Neural progenitor cell (in vitro differentiated cells): ENCODE measurements around the gene SEPTIN6. TPM values are rescaled to one million over a fixed set of nuclear protein-coding genes. Genes with fewer than 3 reads are reported as not detected.

Source experiments
- DNase-seq: peaks from one replicate; pipeline ENCODE4 v3.0.0-alpha.2; 2016; ENCODE audit warnings: low spot score
- H2AFZ ChIP-seq: fragments of 200-600 bp; sonication (generic); replicated peaks from 2 replicates; pipeline ENCODE4 v1.6.1; 2016; ENCODE audit warnings: antibody characterized with exemption
- H3F3A ChIP-seq: fragments of 200-600 bp; sonication (generic); 2 replicates; pipeline ENCODE4 v1.6.1; 2016; ENCODE audit warnings: antibody characterized with exemption, low read depth
- H3K27ac ChIP-seq: fragments of 200-600 bp; sonication (generic); 2 replicates; pipeline ENCODE4 v1.5.1; 2016; ENCODE audit warnings: mild to moderate bottlenecking
- H3K27me3 ChIP-seq: fragments of 200-600 bp; sonication (generic); 2 replicates; pipeline ENCODE4 v1.6.1; 2016; ENCODE audit warnings: mild to moderate bottlenecking, moderate library complexity
- H3K36me3 ChIP-seq: fragments of 200-600 bp; sonication (generic); 2 replicates; pipeline ENCODE4 v1.5.1; 2016
- H3K4me1 ChIP-seq: fragments of 200-600 bp; sonication (generic); 2 replicates; pipeline ENCODE4 v1.6.1; 2016; ENCODE audit warnings: mixed run types
- H3K4me2 ChIP-seq: fragments of 200-600 bp; sonication (generic); 2 replicates; pipeline ENCODE4 v1.6.1; 2016
- H3K4me3 ChIP-seq: fragments of 200-600 bp; sonication (generic); 2 replicates; pipeline ENCODE4 v1.5.1; 2016
- H3K79me2 ChIP-seq: fragments of 200-600 bp; sonication (generic); 2 replicates; pipeline ENCODE4 v1.6.1; 2016; ENCODE audit warnings: low read depth
- H3K9ac ChIP-seq: fragments of 200-600 bp; sonication (generic); 2 replicates; pipeline ENCODE4 v1.6.1; 2016
- H3K9me3 ChIP-seq: fragments of 200-600 bp; sonication (generic); 2 replicates; pipeline ENCODE4 v1.5.1; 2016; ENCODE audit warnings: low read depth
- H4K20me1 ChIP-seq: fragments of 200-600 bp; sonication (generic); 2 replicates; pipeline ENCODE4 v1.6.1; 2016; ENCODE audit warnings: low read depth
- H3K27ac Mint-ChIP-seq: 3 replicates; pipeline ENCODE4 v1.8.0; 2021; ENCODE audit warnings: mixed read lengths
- H3K27me3 Mint-ChIP-seq: 2 replicates; pipeline ENCODE4 v1.8.0; 2022; ENCODE audit warnings: low read depth, mild to moderate bottlenecking, inconsistent platforms, moderate library complexity, mixed read lengths; ENCODE audit not compliant: insufficient read depth
- H3K36me3 Mint-ChIP-seq: 3 replicates; pipeline ENCODE4 v1.8.0; 2021; ENCODE audit warnings: mixed read lengths
- H3K4me1 Mint-ChIP-seq: 3 replicates; pipeline ENCODE4 v1.8.0; 2021; ENCODE audit warnings: mixed read lengths
- H3K4me3 Mint-ChIP-seq: 3 replicates; pipeline ENCODE4 v1.8.0; 2021; ENCODE audit warnings: mild to moderate bottlenecking, moderate library complexity, mixed read lengths
- H3K9me3 Mint-ChIP-seq: 3 replicates; pipeline ENCODE4 v1.8.0; 2020; ENCODE audit warnings: mixed read lengths
- EZH2 ChIP-seq: fragments of 200-600 bp; sonication (generic); IDR thresholded peaks from 2 replicates; pipeline ENCODE4 v1.6.1; 2017; ENCODE audit warnings: antibody characterized with exemption, mild to moderate bottlenecking, moderate library complexity
- EZH2phosphoT487 ChIP-seq: fragments of 200-600 bp; sonication (generic); IDR thresholded peaks from 2 replicates; pipeline ENCODE4 v1.6.1; 2017; ENCODE audit warnings: antibody characterized with exemption
- total RNA-seq: library from RNA; depleted of rRNA; stranded (reverse); fragments of >200 nt; gene quantifications from 2 replicates; pipeline ENCODE4 v1.2.3, GENCODE V29; 2015; ENCODE audit warnings: low replicate concordance
- TF ChIP-seq, protein P1 (sequence below): fragments of 200-600 bp; sonication (generic); IDR thresholded peaks from 2 replicates; pipeline ENCODE4 v1.5.1; 2017; ENCODE audit warnings: antibody characterized with exemption, mild to moderate bottlenecking

SEPTIN6 gene
- total RNA-seq = 19.4 and 21.7 TPM in 2 replicates

DNA sequence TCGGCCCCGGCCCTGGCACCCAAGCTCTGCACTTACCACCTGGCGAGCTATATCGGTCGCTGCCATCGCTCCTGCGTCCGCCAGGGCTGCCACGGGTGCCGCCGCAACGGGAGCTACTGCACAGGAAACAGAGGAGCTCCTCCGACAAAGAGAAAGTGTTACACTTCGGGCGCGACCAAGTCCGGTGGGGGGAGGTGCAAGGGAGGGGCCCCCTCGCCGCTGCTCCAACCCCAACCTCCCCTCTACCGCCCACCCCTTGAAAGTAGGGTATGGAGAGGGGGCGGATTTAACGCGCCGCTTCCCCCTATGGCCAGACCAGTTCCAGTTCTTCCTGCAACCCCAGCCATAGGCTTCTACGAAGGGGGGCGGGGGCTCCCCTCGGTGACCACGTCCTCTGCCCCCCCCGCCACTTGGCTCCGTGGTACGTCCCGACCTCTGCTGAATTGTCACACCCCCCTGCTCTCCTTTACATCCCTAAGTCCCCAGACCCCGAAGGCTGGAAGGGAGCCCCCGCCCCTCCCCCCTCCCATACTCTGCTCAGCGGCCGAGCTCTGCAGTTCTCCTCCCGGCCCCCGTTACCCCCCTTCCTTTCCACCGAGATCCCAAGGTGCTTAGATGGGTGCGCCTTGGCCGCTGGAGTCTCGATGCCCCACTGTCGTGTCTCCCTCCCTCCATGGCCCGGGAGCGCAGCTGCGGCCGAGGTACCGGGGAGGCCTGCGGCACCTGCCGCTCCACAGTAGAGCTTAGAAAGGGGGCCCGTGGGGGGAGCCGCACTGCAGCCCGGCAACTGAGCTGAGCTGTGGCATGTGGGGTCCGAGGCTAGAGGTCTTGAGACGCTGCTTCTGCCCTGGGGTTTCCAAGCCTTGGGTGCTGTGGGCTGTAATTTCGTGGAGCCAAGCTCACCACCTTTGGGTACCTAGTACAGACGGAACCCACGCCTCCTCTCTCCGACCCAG lies at the start of gene SEPTIN6:
Gene SEPTIN6 (minus strand): TSS at position 129 of the 956 bp plus-strand sequence. CDS start 63 bp downstream, at position 66.
- peak within 1 kb of the TSS; percentile 95 for H3K4me3 Mint-ChIP-seq
- peak within 1 kb of the TSS; percentile 76 for H2AFZ ChIP-seq

DNA sequence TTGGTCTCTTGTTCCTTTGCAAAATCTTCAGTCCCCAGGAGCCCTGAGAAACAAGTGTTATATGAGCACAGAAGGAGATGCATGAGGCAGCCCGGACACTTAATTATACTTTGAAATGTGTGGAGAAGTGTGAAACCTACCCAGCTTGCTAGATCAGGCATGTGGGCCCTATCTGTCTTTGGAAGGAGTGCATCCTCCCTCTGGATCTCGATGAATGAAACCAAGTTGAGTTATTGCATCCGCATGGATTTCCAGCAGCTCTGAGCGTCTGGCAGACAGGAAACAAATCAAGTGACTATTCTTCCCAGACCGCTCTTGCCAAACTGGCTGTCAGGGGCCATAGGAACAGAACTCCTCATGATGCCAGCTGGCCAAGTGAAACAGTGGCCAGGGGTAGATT lies 45.8 kb upstream of the SEPTIN6 start:
- H3K27me3 ChIP-seq = no peaks in the 10 kb centered on the region
- H3K4me1 ChIP-seq = no peaks in the 10 kb centered on the region
- H3K27ac ChIP-seq = no peak overlapping the region
- no peaks in the 10 kb centered on the region for H4K20me1 ChIP-seq
- H3K4me2 ChIP-seq = no peak overlapping the region
- H3F3A ChIP-seq = no peaks in the 10 kb centered on the region
- DNase-seq = no peak
- H3K4me3 ChIP-seq = no peak overlapping the region
- TF ChIP-seq EZH2phosphoT487 (no peak), EZH2 (no peak)
- TF ChIP-seq, protein P1, sequence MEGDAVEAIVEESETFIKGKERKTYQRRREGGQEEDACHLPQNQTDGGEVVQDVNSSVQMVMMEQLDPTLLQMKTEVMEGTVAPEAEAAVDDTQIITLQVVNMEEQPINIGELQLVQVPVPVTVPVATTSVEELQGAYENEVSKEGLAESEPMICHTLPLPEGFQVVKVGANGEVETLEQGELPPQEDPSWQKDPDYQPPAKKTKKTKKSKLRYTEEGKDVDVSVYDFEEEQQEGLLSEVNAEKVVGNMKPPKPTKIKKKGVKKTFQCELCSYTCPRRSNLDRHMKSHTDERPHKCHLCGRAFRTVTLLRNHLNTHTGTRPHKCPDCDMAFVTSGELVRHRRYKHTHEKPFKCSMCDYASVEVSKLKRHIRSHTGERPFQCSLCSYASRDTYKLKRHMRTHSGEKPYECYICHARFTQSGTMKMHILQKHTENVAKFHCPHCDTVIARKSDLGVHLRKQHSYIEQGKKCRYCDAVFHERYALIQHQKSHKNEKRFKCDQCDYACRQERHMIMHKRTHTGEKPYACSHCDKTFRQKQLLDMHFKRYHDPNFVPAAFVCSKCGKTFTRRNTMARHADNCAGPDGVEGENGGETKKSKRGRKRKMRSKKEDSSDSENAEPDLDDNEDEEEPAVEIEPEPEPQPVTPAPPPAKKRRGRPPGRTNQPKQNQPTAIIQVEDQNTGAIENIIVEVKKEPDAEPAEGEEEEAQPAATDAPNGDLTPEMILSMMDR = no peak
- no peaks in the 10 kb centered on the region for H3K36me3 ChIP-seq
- Mint-ChIP-seq H3K27ac (no peak overlapping the region), H3K9me3 (peaks cover 10% of the 10 kb centered on the region), H3K27me3 (peaks cover 5% of the 10 kb centered on the region), H3K4me1 (peaks cover 6% of the 10 kb centered on the region), H3K36me3 (no peaks in the 10 kb centered on the region), H3K4me3 (no peak overlapping the region)
- no peak overlapping the region for H3K9ac ChIP-seq
- no peaks in the 10 kb centered on the region for H3K79me2 ChIP-seq
- H2AFZ ChIP-seq = no peak overlapping the region
- no peaks in the 10 kb centered on the region for H3K9me3 ChIP-seq

More for the DNA sequence above, at the start of gene SEPTIN6:
- H3K27me3 ChIP-seq = peaks cover 41% of the 10 kb centered on the region
- TF ChIP-seq, protein P1 = no peak
- TF ChIP-seq EZH2phosphoT487 (no peak), EZH2 (no peak)
- Mint-ChIP-seq H3K27ac (peak within 1 kb of the TSS; percentile 19), H3K4me1 (peaks cover 22% of the 10 kb centered on the region), H3K9me3 (peaks cover 17% of the 10 kb centered on the region), H3K36me3 (no peaks in the 10 kb centered on the region), H3K27me3 (peaks cover 11% of the 10 kb centered on the region)
- no peaks in the 10 kb centered on the region for H4K20me1 ChIP-seq
- H3K9ac ChIP-seq = no peak within 1 kb of the TSS
- peaks cover 3% of the 10 kb centered on the region for H3K4me1 ChIP-seq
- no peaks in the 10 kb centered on the region for H3K36me3 ChIP-seq
- H3K27ac ChIP-seq = no peak within 1 kb of the TSS
- H3K79me2 ChIP-seq = peaks cover 9% of the 10 kb centered on the region
- peaks cover 7% of the 10 kb centered on the region for H3F3A ChIP-seq
- no peaks in the 10 kb centered on the region for H3K9me3 ChIP-seq
- peak within 1 kb of the TSS; percentile 84 for H3K4me2 ChIP-seq
- DNase-seq = peak; percentile 78
- peak within 1 kb of the TSS; percentile 64 for H3K4me3 ChIP-seq

DNA sequence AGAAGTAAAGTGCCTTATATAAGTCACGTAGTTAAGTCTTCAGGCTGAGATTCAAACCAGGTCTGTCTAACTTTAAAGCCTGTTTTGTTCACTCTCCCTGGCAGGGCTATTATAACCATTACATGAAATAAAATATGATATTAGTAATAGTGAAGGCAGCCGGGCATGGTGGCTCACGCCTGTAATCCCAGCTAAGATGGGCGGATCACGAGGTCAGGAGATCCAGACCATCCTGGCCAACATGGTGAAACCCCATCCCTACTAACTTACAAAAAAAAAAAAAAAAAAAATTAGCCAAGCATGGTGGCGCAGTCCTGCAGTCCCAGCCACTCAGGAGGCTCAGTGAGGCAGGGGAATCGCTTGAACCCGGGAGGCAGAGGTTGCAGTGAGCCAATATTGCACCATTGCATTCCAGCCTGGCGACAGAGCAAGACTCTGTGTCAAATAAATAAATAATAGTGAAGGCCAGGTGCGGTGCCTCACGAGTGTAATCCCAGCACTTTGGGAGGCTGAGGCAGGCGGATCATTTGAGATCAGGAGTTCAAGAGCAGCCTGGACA lies 43.3 kb upstream of the SEPTIN6 start:
- no peak for TF ChIP-seq EZH2phosphoT487
- no peak for TF ChIP-seq EZH2
- TF ChIP-seq, protein P1 = no peak
- Histone ChIP-seq H3K4me3 (no peak overlapping the region), H3K79me2 (no peaks in the 10 kb centered on the region), H3K9ac (no peak overlapping the region), H4K20me1 (no peaks in the 10 kb centered on the region), H2AFZ (no peak overlapping the region), H3K9me3 (no peaks in the 10 kb centered on the region), H3K36me3 (no peaks in the 10 kb centered on the region), H3F3A (no peaks in the 10 kb centered on the region), H3K4me1 (no peaks in the 10 kb centered on the region), H3K4me2 (no peak overlapping the region), H3K27ac (no peak overlapping the region), H3K27me3 (no peaks in the 10 kb centered on the region)
- no peaks in the 10 kb centered on the region for H3K36me3 Mint-ChIP-seq
- peaks cover 5% of the 10 kb centered on the region for H3K27me3 Mint-ChIP-seq
- peaks cover 20% of the 10 kb centered on the region for H3K9me3 Mint-ChIP-seq
- no peak for DNase-seq
- no peak overlapping the region for H3K4me3 Mint-ChIP-seq
- no peak overlapping the region for H3K27ac Mint-ChIP-seq
- peaks cover 6% of the 10 kb centered on the region for H3K4me1 Mint-ChIP-seq
